ENCODE results near the gene DMD.

DNA sequence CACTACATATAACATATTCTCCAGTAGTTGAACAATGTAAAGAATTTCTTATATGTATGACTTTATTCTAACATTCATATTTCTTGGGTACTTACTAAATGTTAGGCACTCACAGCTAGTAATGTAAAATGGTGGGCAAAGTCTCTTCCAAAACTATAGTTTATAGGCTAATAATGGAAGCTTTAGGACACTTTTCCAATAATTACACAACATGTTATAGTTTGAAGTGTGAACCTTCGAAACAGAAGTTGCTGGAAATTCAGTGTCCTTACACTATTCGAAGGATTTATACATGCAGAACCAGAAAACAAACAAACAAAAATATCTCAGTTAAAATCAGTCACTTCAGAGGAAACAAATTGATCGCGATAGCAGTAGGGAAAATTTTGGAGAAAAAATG, 212.6 kb downstream of the DMD start:
- TF ChIP-seq, protein P1, sequence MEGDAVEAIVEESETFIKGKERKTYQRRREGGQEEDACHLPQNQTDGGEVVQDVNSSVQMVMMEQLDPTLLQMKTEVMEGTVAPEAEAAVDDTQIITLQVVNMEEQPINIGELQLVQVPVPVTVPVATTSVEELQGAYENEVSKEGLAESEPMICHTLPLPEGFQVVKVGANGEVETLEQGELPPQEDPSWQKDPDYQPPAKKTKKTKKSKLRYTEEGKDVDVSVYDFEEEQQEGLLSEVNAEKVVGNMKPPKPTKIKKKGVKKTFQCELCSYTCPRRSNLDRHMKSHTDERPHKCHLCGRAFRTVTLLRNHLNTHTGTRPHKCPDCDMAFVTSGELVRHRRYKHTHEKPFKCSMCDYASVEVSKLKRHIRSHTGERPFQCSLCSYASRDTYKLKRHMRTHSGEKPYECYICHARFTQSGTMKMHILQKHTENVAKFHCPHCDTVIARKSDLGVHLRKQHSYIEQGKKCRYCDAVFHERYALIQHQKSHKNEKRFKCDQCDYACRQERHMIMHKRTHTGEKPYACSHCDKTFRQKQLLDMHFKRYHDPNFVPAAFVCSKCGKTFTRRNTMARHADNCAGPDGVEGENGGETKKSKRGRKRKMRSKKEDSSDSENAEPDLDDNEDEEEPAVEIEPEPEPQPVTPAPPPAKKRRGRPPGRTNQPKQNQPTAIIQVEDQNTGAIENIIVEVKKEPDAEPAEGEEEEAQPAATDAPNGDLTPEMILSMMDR (IDR thresholded peaks at IDR 0.05; ENCODE audit: poor library complexity, severe bottlenecking) = no peak
- TF ChIP-seq EP300 (conservative IDR thresholded peaks at IDR 0.05; ENCODE audit: poor library complexity, severe bottlenecking) = no peak
- TF ChIP-seq POLR2AphosphoS5 (IDR thresholded peaks at IDR 0.05) = no peak
